SK-N-MC (cell line): Measurements from ENCODE around the gene ARVCF.

ENCODE experiments used
- EZH2 ChIP-seq: fragments of 200-600 bp; sonication (generic); IDR thresholded peaks from one replicate; pipeline ENCODE4 v1.6.1; 2017; ENCODE audit warnings: antibody characterized with exemption
- FOXP2 ChIP-seq: optimal IDR thresholded peaks from 2 replicates; pipeline ENCODE3; 2011; ENCODE audit warnings: mild to moderate bottlenecking, moderate library complexity; ENCODE audit not compliant: insufficient read depth; ENCODE audit errors: extremely low read length, control extremely low read depth
- POLR2AphosphoS5 ChIP-seq: IDR thresholded peaks from 2 replicates; pipeline ENCODE4 v1.6.1; 2012; ENCODE audit warnings: mild to moderate bottlenecking, low read depth, low read length, borderline replicate concordance

DNA sequence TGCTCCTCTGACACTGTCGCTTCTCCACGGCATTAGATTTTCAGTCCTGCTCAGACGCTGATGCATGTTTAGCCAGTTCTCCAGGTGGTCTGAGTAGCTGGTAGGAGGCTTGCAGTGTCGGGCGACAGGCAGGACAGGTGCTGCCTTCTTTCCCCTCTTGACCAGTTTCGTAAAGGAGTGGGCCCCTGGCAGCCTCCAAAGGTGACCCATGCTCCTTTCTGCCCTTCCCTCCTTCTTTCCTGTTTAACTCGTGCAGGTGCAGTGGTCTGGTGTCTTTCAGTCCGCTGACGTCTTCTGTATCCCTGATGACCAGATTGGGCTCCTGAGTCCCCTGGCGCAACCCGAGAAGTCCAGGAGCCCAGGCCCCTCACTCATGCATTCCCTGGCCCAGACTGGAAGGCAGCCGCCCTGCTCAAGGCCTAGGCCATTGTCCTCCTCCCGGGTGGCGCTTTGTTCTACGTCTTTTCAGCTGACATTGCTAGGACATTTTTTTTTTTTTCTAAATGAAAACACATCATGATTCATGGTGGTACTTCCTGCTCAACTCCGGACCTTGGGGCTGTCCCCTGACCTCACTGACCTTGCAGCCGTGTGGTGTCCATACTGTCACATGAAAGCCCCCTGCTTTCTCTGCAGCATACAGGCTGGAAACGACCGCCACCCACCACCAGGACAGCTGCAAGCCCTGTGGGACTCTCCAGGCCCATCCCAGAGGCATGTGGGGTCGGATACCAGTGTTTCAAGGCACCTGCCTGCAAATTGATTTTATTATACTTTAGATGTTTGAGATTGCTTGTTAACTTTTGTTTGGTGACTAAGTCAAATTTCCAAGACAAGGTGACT, 49.5 kb downstream of the ARVCF start:
- TF ChIP-seq POLR2AphosphoS5 (no peak), EZH2 (no peak), FOXP2 (no peak)
